HEK293 (cell line): ENCODE results near the gene ZNF783.

Experiments
- KLF16 ChIP-seq: fragments of 450-650 bp; formaldehyde crosslinking; IDR thresholded peaks from 2 replicates; pipeline ENCODE4 v1.5.1; 2017; ENCODE audit warnings: missing biosample characterization, missing genetic modification characterization
- ZNF529 ChIP-seq: fragments of 450-650 bp; formaldehyde crosslinking; IDR thresholded peaks from 2 replicates; pipeline ENCODE4 v1.5.1; 2017; ENCODE audit warnings: missing genetic modification characterization, missing biosample characterization; ENCODE audit not compliant: insufficient replicate concordance
- TF ChIP-seq, protein P1 (sequence below): fragments of 450-650 bp; formaldehyde crosslinking; IDR thresholded peaks from 2 replicates; pipeline ENCODE4 v1.5.1; 2016; ENCODE audit warnings: missing biosample characterization, missing genetic modification characterization, low read depth
- TF ChIP-seq, protein P2 (sequence below): fragments of 450-650 bp; formaldehyde crosslinking; IDR thresholded peaks from 2 replicates; pipeline ENCODE4 v1.5.1; 2017; ENCODE audit warnings: missing biosample characterization, missing genetic modification characterization
- TF ChIP-seq, protein P3 (sequence below): fragments of 450-650 bp; formaldehyde crosslinking; IDR thresholded peaks from 2 replicates; pipeline ENCODE4 v1.5.1; 2016; ENCODE audit warnings: missing biosample characterization, missing genetic modification characterization
- TF ChIP-seq, protein P4 (sequence below): fragments of 450-650 bp; formaldehyde crosslinking; IDR thresholded peaks from 2 replicates; pipeline ENCODE4 v1.5.1; 2016; ENCODE audit warnings: missing biosample characterization, missing genetic modification characterization, borderline replicate concordance

DNA sequence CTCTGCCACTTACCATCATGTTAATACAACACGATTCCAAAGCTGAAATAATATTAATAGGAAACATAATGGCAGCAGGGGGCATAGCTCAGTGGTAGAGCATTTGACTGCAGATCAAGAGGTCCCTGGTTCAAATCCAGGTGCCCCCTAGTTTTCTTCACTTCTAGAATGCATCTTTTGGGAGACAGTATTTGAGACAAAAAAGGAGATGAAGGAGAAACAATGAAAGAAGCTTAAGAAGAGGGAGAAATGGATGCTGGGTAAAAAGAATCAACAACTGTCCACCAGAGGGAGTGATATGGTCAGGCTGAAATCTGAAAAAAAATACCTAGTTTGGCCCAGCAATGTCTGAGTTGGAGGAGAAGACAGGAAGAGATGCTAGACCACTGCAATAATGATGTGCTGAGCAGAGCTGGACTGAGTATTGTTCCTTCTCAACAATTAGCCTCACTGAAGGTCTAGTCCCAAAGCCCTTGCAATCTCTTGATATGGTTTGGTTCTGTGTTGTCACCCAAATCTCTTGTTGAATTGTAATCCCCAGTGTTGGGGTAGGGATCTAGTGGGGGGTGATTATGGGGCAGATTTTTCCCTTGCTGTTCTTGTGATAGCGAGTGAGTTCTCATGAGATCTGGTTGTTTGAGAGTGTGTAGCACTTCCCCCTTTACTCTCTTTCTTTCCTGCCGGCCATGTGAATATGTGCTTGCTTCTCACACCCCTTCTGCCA lies 48.3 kb downstream of the ZNF783 start:
- TF ChIP-seq, protein P1, sequence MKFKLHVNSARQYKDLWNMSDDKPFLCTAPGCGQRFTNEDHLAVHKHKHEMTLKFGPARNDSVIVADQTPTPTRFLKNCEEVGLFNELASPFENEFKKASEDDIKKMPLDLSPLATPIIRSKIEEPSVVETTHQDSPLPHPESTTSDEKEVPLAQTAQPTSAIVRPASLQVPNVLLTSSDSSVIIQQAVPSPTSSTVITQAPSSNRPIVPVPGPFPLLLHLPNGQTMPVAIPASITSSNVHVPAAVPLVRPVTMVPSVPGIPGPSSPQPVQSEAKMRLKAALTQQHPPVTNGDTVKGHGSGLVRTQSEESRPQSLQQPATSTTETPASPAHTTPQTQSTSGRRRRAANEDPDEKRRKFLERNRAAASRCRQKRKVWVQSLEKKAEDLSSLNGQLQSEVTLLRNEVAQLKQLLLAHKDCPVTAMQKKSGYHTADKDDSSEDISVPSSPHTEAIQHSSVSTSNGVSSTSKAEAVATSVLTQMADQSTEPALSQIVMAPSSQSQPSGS (tag by site-specific recombination), result no peak
- TF ChIP-seq, protein P2, sequence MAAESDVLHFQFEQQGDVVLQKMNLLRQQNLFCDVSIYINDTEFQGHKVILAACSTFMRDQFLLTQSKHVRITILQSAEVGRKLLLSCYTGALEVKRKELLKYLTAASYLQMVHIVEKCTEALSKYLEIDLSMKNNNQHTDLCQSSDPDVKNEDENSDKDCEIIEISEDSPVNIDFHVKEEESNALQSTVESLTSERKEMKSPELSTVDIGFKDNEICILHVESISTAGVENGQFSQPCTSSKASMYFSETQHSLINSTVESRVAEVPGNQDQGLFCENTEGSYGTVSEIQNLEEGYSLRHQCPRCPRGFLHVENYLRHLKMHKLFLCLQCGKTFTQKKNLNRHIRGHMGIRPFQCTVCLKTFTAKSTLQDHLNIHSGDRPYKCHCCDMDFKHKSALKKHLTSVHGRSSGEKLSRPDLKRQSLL (tag by site-specific recombination), result peak; percentile 63; the same call in 1 of the 2 replicates
- TF ChIP-seq KLF16, result no peak
- TF ChIP-seq, protein P3, sequence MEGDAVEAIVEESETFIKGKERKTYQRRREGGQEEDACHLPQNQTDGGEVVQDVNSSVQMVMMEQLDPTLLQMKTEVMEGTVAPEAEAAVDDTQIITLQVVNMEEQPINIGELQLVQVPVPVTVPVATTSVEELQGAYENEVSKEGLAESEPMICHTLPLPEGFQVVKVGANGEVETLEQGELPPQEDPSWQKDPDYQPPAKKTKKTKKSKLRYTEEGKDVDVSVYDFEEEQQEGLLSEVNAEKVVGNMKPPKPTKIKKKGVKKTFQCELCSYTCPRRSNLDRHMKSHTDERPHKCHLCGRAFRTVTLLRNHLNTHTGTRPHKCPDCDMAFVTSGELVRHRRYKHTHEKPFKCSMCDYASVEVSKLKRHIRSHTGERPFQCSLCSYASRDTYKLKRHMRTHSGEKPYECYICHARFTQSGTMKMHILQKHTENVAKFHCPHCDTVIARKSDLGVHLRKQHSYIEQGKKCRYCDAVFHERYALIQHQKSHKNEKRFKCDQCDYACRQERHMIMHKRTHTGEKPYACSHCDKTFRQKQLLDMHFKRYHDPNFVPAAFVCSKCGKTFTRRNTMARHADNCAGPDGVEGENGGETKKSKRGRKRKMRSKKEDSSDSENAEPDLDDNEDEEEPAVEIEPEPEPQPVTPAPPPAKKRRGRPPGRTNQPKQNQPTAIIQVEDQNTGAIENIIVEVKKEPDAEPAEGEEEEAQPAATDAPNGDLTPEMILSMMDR (tag by site-specific recombination), result peak; percentile 48; the same call in 1 of the 2 replicates
- TF ChIP-seq, protein P4, sequence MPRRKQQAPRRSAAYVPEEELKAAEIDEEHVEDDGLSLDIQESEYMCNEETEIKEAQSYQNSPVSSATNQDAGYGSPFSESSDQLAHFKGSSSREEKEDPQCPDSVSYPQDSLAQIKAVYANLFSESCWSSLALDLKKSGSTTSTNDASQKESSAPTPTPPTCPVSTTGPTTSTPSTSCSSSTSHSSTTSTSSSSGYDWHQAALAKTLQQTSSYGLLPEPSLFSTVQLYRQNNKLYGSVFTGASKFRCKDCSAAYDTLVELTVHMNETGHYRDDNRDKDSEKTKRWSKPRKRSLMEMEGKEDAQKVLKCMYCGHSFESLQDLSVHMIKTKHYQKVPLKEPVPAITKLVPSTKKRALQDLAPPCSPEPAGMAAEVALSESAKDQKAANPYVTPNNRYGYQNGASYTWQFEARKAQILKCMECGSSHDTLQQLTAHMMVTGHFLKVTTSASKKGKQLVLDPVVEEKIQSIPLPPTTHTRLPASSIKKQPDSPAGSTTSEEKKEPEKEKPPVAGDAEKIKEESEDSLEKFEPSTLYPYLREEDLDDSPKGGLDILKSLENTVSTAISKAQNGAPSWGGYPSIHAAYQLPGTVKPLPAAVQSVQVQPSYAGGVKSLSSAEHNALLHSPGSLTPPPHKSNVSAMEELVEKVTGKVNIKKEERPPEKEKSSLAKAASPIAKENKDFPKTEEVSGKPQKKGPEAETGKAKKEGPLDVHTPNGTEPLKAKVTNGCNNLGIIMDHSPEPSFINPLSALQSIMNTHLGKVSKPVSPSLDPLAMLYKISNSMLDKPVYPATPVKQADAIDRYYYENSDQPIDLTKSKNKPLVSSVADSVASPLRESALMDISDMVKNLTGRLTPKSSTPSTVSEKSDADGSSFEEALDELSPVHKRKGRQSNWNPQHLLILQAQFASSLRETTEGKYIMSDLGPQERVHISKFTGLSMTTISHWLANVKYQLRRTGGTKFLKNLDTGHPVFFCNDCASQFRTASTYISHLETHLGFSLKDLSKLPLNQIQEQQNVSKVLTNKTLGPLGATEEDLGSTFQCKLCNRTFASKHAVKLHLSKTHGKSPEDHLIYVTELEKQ (tag by site-specific recombination), result no peak
- TF ChIP-seq ZNF529 (tag by site-specific recombination), result no peak
